HPDE6-E6E7 (cell line): ENCODE measurements around the gene PHACTR2.
"Not testable (repeated sequence)": the region's sequence is repeated elsewhere in the genome, so short reads cannot be mapped to it uniquely, and the experiment has no call there.

Experiments used
- DNase-seq: peaks from one replicate; pipeline ENCODE4 v3.0.0; 2011; ENCODE audit warnings: missing footprints; ENCODE audit errors: extremely low spot score

The PHACTR2 gene

GRCh38 chr6:143698329-143698728 lies 20.6 kb downstream of the PHACTR2 start:
- DNase-seq: no peak

GRCh38 chr6:143698759-143699429 lies 21.1 kb downstream of the PHACTR2 start:
- no peak for DNase-seq

GRCh38 chr6:143699430-143699825 lies 21.7 kb downstream of the PHACTR2 start:
- DNase-seq: no peak

GRCh38 chr6:143700684-143701348 lies 23.1 kb downstream of the PHACTR2 start:
- no peak for DNase-seq

GRCh38 chr6:143701349-143702234 lies 23.8 kb downstream of the PHACTR2 start:
- no peak for DNase-seq

- DNase-seq: no peak
Observed at GRCh38 chr6:143705569-143705968, 27.8 kb downstream of the PHACTR2 start.

GRCh38 chr6:143707697-143708096 lies 29.9 kb downstream of the PHACTR2 start:
- DNase-seq: no peak

- DNase-seq: no peak
Observed at GRCh38 chr6:143708889-143709288, 31.1 kb downstream of the PHACTR2 start.

GRCh38 chr6:143711714-143712113 lies 33.9 kb downstream of the PHACTR2 start:
- no peak for DNase-seq

- no peak for DNase-seq
Observed at GRCh38 chr6:143718472-143718871, 40.7 kb downstream of the PHACTR2 start.

- no peak for DNase-seq
Observed at GRCh38 chr6:143721642-143722041, 43.9 kb downstream of the PHACTR2 start.

GRCh38 chr6:143724876-143725275 lies 47.1 kb downstream of the PHACTR2 start:
- DNase-seq: no peak

GRCh38 chr6:143726015-143726647 lies 48.4 kb downstream of the PHACTR2 start:
- DNase-seq: no peak

GRCh38 chr6:143727035-143727434 lies 49.3 kb downstream of the PHACTR2 start:
- DNase-seq: no peak

GRCh38 chr6:143731789-143732188 lies 54.0 kb downstream of the PHACTR2 start:
- no peak for DNase-seq

GRCh38 chr6:143732536-143732935 lies 54.8 kb downstream of the PHACTR2 start:
- no peak for DNase-seq

GRCh38 chr6:143733510-143733909 lies 55.7 kb downstream of the PHACTR2 start:
- DNase-seq: no peak

- no peak for DNase-seq
Observed at GRCh38 chr6:143734641-143735063, 56.9 kb downstream of the PHACTR2 start.

- not testable (repeated sequence) for DNase-seq
Observed at GRCh38 chr6:143738072-143738690, 60.4 kb downstream of the PHACTR2 start.

GRCh38 chr6:143739341-143739851 lies 61.6 kb downstream of the PHACTR2 start:
- no peak for DNase-seq

GRCh38 chr6:143740213-143740612 lies 62.4 kb downstream of the PHACTR2 start:
- DNase-seq: no peak
